H9 (cell line): ENCODE results near the gene NUP205. TPM values are rescaled to one million over a fixed set of nuclear protein-coding genes. Genes with fewer than 3 reads are reported as not detected.

ENCODE experiments used
- DNase-seq: peaks from one replicate; pipeline ENCODE4 v3.0.0-alpha.2; 2017
- H2AFZ ChIP-seq: one replicate; pipeline ENCODE4 v1.6.1; 2013; ENCODE audit warnings: mild to moderate bottlenecking, low read length, control low read depth, moderate library complexity
- H2AK5ac ChIP-seq: 2 replicates; pipeline ENCODE4 v1.6.1; 2013; ENCODE audit warnings: low read length, control low read depth, mixed read lengths; ENCODE audit not compliant: insufficient read length
- H2BK120ac ChIP-seq: one replicate; pipeline ENCODE4 v1.6.1; 2013; ENCODE audit warnings: low read depth, mild to moderate bottlenecking, low read length, control low read depth, inconsistent platforms; ENCODE audit not compliant: poor library complexity, severe bottlenecking
- H2BK12ac ChIP-seq: 2 replicates; pipeline ENCODE4 v1.6.1; 2013; ENCODE audit warnings: low read length, control low read depth, mixed read lengths, low read depth; ENCODE audit not compliant: insufficient read length
- H2BK15ac ChIP-seq: 2 replicates; pipeline ENCODE4 v1.6.1; 2013; ENCODE audit warnings: low read depth, low read length, control low read depth
- H2BK20ac ChIP-seq: one replicate; pipeline ENCODE4 v1.6.1; 2013; ENCODE audit warnings: low read depth, mild to moderate bottlenecking, low read length, control low read depth, inconsistent platforms; ENCODE audit not compliant: poor library complexity, severe bottlenecking
- H2BK5ac ChIP-seq: 2 replicates; pipeline ENCODE4 v1.6.1; 2013; ENCODE audit warnings: low read length, control low read depth, mixed read lengths; ENCODE audit not compliant: insufficient read length
- H3K14ac ChIP-seq: 2 replicates; pipeline ENCODE4 v1.6.1; 2013; ENCODE audit warnings: low read length, control low read depth; ENCODE audit not compliant: insufficient read depth
- H3K18ac ChIP-seq: 2 replicates; pipeline ENCODE4 v1.6.1; 2013; ENCODE audit warnings: low read depth, mild to moderate bottlenecking, mixed read lengths, low read length, control low read depth; ENCODE audit not compliant: insufficient read length
- H3K23ac ChIP-seq: 2 replicates; pipeline ENCODE4 v1.6.1; 2013; ENCODE audit warnings: low read length, control low read depth, mixed read lengths, low read depth; ENCODE audit not compliant: insufficient read length
- H3K23me2 ChIP-seq: 2 replicates; pipeline ENCODE4 v1.6.1; 2013; ENCODE audit warnings: low read depth, mild to moderate bottlenecking, mixed read lengths, low read length, control low read depth; ENCODE audit not compliant: insufficient read length, poor library complexity, severe bottlenecking
- H3K27ac ChIP-seq: 2 replicates; pipeline ENCODE4 v1.5.1; 2013; ENCODE audit warnings: low read length, control low read depth, mixed read lengths, low read depth; ENCODE audit not compliant: insufficient read length
- H3K27me3 ChIP-seq: 2 replicates; pipeline ENCODE4 v1.6.1; 2013; ENCODE audit warnings: low read length, control low read depth, inconsistent platforms; ENCODE audit not compliant: insufficient read depth
- H3K4ac ChIP-seq: 2 replicates; pipeline ENCODE4 v1.6.1; 2013; ENCODE audit warnings: low read depth, mild to moderate bottlenecking, control low read depth, inconsistent platforms, low read length, moderate library complexity
- H3K4me1 ChIP-seq: 2 replicates; pipeline ENCODE4 v1.6.1; 2013; ENCODE audit warnings: low read length, control low read depth, inconsistent platforms; ENCODE audit not compliant: insufficient read depth
- H3K4me2 ChIP-seq: 2 replicates; pipeline ENCODE4 v1.6.1; 2013; ENCODE audit warnings: low read length, control low read depth, mixed read lengths; ENCODE audit not compliant: insufficient read length, insufficient read depth
- H3K56ac ChIP-seq: 2 replicates; pipeline ENCODE4 v1.6.1; 2013; ENCODE audit warnings: low read depth, mild to moderate bottlenecking, mixed read lengths, low read length, control low read depth; ENCODE audit not compliant: insufficient read length
- H3K79me1 ChIP-seq: 2 replicates; pipeline ENCODE4 v1.6.1; 2013; ENCODE audit warnings: low read depth, mild to moderate bottlenecking, moderate library complexity, low read length, control low read depth, inconsistent platforms; ENCODE audit not compliant: insufficient read depth, poor library complexity, severe bottlenecking
- H3K79me2 ChIP-seq: 2 replicates; pipeline ENCODE4 v1.6.1; 2013; ENCODE audit warnings: low read length, control low read depth, inconsistent platforms; ENCODE audit not compliant: insufficient read depth
- H3K9ac ChIP-seq: 2 replicates; pipeline ENCODE4 v1.6.1; 2013; ENCODE audit warnings: low read length, control low read depth, mixed read lengths; ENCODE audit not compliant: insufficient read length; ENCODE audit errors: extremely low read depth
- H3K9me3 ChIP-seq: one replicate; pipeline ENCODE4 v1.6.1; 2013; ENCODE audit warnings: low read depth, low read length, inconsistent platforms; ENCODE audit not compliant: control insufficient read depth
- H3T11ph ChIP-seq: one replicate; pipeline ENCODE4 v1.6.1; 2013; ENCODE audit warnings: mild to moderate bottlenecking, low read length, control low read depth, inconsistent platforms
- H4K20me1 ChIP-seq: one replicate; pipeline ENCODE4 v1.6.1; 2013; ENCODE audit not compliant: control insufficient read depth, insufficient read length, insufficient read depth
- H4K5ac ChIP-seq: 2 replicates; pipeline ENCODE4 v1.6.1; 2013; ENCODE audit warnings: low read depth, mild to moderate bottlenecking, mixed read lengths, low read length, control low read depth; ENCODE audit not compliant: insufficient read length
- H4K8ac ChIP-seq: replicated peaks from 2 replicates; pipeline ENCODE4 v1.6.1; 2013; ENCODE audit warnings: low read length, control low read depth, mixed read lengths, low read depth; ENCODE audit not compliant: insufficient read length
- H4K91ac ChIP-seq: 2 replicates; pipeline ENCODE4 v1.6.1; 2013; ENCODE audit warnings: low read depth, mild to moderate bottlenecking, moderate library complexity, mixed read lengths, low read length, control low read depth; ENCODE audit not compliant: insufficient read length
- H3K27ac Mint-ChIP-seq, 3 experiments: 2 replicates in 2 of 3; 3 replicates in 1 of 3; pipeline ENCODE4 v1.8.0; 2020 to 2021; ENCODE audit warnings: mixed read lengths in 3 of 3, mild to moderate bottlenecking in 1 of 3, moderate library complexity in 1 of 3
- H3K27me3 Mint-ChIP-seq: 2 replicates; pipeline ENCODE4 v1.8.0; 2021; ENCODE audit warnings: low read depth, mild to moderate bottlenecking, moderate library complexity, mixed read lengths
- H3K36me3 Mint-ChIP-seq, 3 experiments: 2 replicates in 2 of 3; 3 replicates in 1 of 3; pipeline ENCODE4 v1.8.0; 2020 to 2021; ENCODE audit warnings: low read depth in 3 of 3, mixed read lengths in 3 of 3; ENCODE audit not compliant: insufficient read depth in 1 of 3
- H3K4me1 Mint-ChIP-seq, 2 experiments: 2 replicates each; pipeline ENCODE4 v1.8.0; 2020; ENCODE audit warnings: mixed read lengths in 2 of 2
- H3K4me3 Mint-ChIP-seq, 2 experiments: 2 replicates in 1 of 2; 3 replicates in 1 of 2; pipeline ENCODE4 v1.8.0; 2020 to 2021; ENCODE audit warnings: mild to moderate bottlenecking in 2 of 2, mixed read lengths in 2 of 2, moderate library complexity in 1 of 2
- H3K9me3 Mint-ChIP-seq, 2 experiments: 2 replicates in 1 of 2; 3 replicates in 1 of 2; pipeline ENCODE4 v1.8.0; 2020; ENCODE audit warnings: mild to moderate bottlenecking in 2 of 2, mixed read lengths in 2 of 2, moderate library complexity in 1 of 2
- WGBS: extraction: QIAGEN DNeasy Blood & Tissue Kit; methylation state at CpG from one replicate; pipeline ENCODE4 v1.1.7; 2013; ENCODE audit warnings: missing lambda C conversion rate, low lambda C conversion rate, mixed read lengths; ENCODE audit not compliant: insufficient read length; ENCODE audit errors: extremely low coverage; 5-methylcytosine and 5-hydroxymethylcytosine counted together
- total RNA-seq: library from RNA; stranded (reverse); gene quantifications from 2 replicates; pipeline ENCODE4 v1.2.1, GENCODE V29; 2021
- TF ChIP-seq, protein P1 (sequence below): fragments of 200-600 bp; sonication (generic); conservative IDR thresholded peaks from 3 replicates; pipeline ENCODE4 v1.8.0; 2021; ENCODE audit warnings: antibody characterized with exemption, mild to moderate bottlenecking

NUP205 gene
- total RNA-seq, 1 experiment from 2014 or later = 158 TPM

DNA sequence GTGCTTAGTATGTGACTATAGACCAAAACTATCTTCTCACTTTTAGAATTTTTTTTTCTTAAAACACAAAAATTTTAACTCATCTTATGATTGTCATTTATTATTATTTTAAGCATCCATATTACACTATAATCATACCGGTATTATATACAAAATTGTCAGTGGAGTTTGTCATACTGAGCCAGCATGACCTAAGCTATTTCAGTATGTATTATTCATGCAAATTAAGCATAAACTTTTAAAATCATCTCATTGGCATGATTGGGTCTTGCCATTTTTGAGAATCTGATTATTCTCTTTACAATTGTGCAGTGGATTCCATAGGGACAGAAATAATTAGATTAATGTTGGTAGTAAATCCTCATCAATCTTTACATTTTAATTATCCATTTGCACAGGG, 58.4 kb downstream of the NUP205 start:
- no peak overlapping the region for H2AFZ ChIP-seq
- no peaks in the 10 kb centered on the region for H3K4me1 Mint-ChIP-seq
- H2BK12ac ChIP-seq = no peak overlapping the region
- H3K27me3 Mint-ChIP-seq = no peaks in the 10 kb centered on the region
- H3K9ac ChIP-seq = no peak overlapping the region
- H3K4me3 Mint-ChIP-seq = no peak overlapping the region
- H3K9me3 ChIP-seq = no peaks in the 10 kb centered on the region
- H3K56ac ChIP-seq = no peak overlapping the region
- no peak overlapping the region for H2BK15ac ChIP-seq
- TF ChIP-seq, protein P1, sequence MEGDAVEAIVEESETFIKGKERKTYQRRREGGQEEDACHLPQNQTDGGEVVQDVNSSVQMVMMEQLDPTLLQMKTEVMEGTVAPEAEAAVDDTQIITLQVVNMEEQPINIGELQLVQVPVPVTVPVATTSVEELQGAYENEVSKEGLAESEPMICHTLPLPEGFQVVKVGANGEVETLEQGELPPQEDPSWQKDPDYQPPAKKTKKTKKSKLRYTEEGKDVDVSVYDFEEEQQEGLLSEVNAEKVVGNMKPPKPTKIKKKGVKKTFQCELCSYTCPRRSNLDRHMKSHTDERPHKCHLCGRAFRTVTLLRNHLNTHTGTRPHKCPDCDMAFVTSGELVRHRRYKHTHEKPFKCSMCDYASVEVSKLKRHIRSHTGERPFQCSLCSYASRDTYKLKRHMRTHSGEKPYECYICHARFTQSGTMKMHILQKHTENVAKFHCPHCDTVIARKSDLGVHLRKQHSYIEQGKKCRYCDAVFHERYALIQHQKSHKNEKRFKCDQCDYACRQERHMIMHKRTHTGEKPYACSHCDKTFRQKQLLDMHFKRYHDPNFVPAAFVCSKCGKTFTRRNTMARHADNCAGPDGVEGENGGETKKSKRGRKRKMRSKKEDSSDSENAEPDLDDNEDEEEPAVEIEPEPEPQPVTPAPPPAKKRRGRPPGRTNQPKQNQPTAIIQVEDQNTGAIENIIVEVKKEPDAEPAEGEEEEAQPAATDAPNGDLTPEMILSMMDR = no peak
- H3K23ac ChIP-seq = no peak overlapping the region
- no peak overlapping the region for H4K91ac ChIP-seq
- H3K79me1 ChIP-seq = no peaks in the 10 kb centered on the region
- no peak overlapping the region for H4K5ac ChIP-seq
- no CpG with 5 or more reads among the region's 1 CpG for WGBS
- DNase-seq = no peak
- no peak overlapping the region for H2BK120ac ChIP-seq
- no peak overlapping the region for H3T11ph ChIP-seq
- no peak overlapping the region for H3K4me2 ChIP-seq
- no peak overlapping the region for H3K18ac ChIP-seq
- no peak overlapping the region for H3K27ac Mint-ChIP-seq
- no peak overlapping the region for H3K4ac ChIP-seq
- no peak overlapping the region for H2AK5ac ChIP-seq
- H2BK5ac ChIP-seq = no peak overlapping the region
- no peak overlapping the region for H3K14ac ChIP-seq
- peaks cover 27 to 79% (median 56%) of the 10 kb centered on the region in 3 experiments; a peak in 6 of 7 replicates for H3K36me3 Mint-ChIP-seq
- H3K4me1 ChIP-seq = no peaks in the 10 kb centered on the region
- H3K27ac ChIP-seq = no peak overlapping the region
- H3K9me3 Mint-ChIP-seq = no peaks in the 10 kb centered on the region
- H3K23me2 ChIP-seq = no peaks in the 10 kb centered on the region
- H3K27me3 ChIP-seq = no peaks in the 10 kb centered on the region
- H3K79me2 ChIP-seq = no peaks in the 10 kb centered on the region
- H4K20me1 ChIP-seq = no peaks in the 10 kb centered on the region
- H4K8ac ChIP-seq = no peak overlapping the region
- H2BK20ac ChIP-seq = no peak overlapping the region
